Naive thymus-derived CD4-positive, alpha-beta T cell (primary cell): Measurements from ENCODE around the gene IKZF1. TPM values are rescaled to one million over a fixed set of nuclear protein-coding genes. Genes with fewer than 3 reads are reported as not detected.
"Not testable (repeated sequence)": the region's sequence is repeated elsewhere in the genome, so short reads cannot be mapped to it uniquely, and the experiment has no call there.

Experiments
- ATAC-seq: fragments of 150-1000 bp; cut with Tn5 transposase; 2 replicates; pipeline ENCODE4 v1.10.0; 2021; ENCODE audit warnings: mild to moderate bottlenecking, moderate library complexity
- CTCF ChIA-PET: fragments of 350-600 bp; sonication (Branson Sonifier 250); formaldehyde crosslinking; loops from one replicate; lab custom pipeline; 2021; ENCODE audit warnings: antibody characterized with exemption; lab: Charles Lee
- POLR2A ChIA-PET: fragments of 350-600 bp; sonication (Branson Sonifier 250); formaldehyde crosslinking; loops from one replicate; lab custom pipeline; 2021; ENCODE audit warnings: antibody characterized with exemption, inconsistent platforms; lab: Charles Lee
- DNase-seq, 9 donors: peaks; one replicate each; pipeline versions ENCODE4 v3.0.0 to v3.0.0-alpha.2; 2020 to 2022; ENCODE audit warnings: mixed read lengths in 1 of 9
- H3K27ac ChIP-seq: one replicate; pipeline ENCODE4 v1.7.0; 2013; ENCODE audit warnings: mild to moderate bottlenecking, low read depth, low read length, moderate library complexity
- H3K27me3 ChIP-seq, 2 donors: one replicate each; pipeline ENCODE4 v1.7.0; 2013; ENCODE audit warnings: low read length in 2 of 2, mild to moderate bottlenecking in 2 of 2, moderate library complexity in 2 of 2; ENCODE audit not compliant: control insufficient read depth in 2 of 2, insufficient read depth in 2 of 2
- H3K36me3 ChIP-seq, 3 experiments: 1 replicate in 2 of 3; 2 replicates in 1 of 3; pipeline ENCODE4 v1.7.0; 2013; ENCODE audit warnings: low read length in 3 of 3, mild to moderate bottlenecking in 3 of 3, moderate library complexity in 1 of 3; ENCODE audit not compliant: insufficient read depth in 3 of 3, control insufficient read depth in 2 of 3
- H3K4me1 ChIP-seq, 2 donors: one replicate each; pipeline ENCODE4 v1.7.0; 2013; ENCODE audit warnings: low read length in 2 of 2, mild to moderate bottlenecking in 2 of 2, moderate library complexity in 1 of 2; ENCODE audit not compliant: control insufficient read depth in 2 of 2, insufficient read depth in 2 of 2
- H3K4me3 ChIP-seq: 2 replicates; pipeline ENCODE4 v1.7.0; 2013; ENCODE audit warnings: mild to moderate bottlenecking, low read length
- H3K9me3 ChIP-seq, 3 experiments: 1 replicate in 2 of 3; 2 replicates in 1 of 3; pipeline ENCODE4 v1.7.0; 2013; ENCODE audit warnings: low read length in 3 of 3; ENCODE audit not compliant: control insufficient read depth in 2 of 3
- H3K27ac Mint-ChIP-seq, 9 donors: one replicate each; pipeline ENCODE4 v1.8.0; 2020 to 2022; ENCODE audit warnings: mixed read lengths in 9 of 9, mild to moderate bottlenecking in 8 of 9, moderate library complexity in 5 of 9, inconsistent platforms in 2 of 9
- H3K27me3 Mint-ChIP-seq, 5 donors: one replicate each; pipeline ENCODE4 v1.8.0; 2021 to 2022; ENCODE audit warnings: mixed read lengths in 5 of 5, mild to moderate bottlenecking in 1 of 5
- H3K36me3 Mint-ChIP-seq, 5 donors: one replicate each; pipeline ENCODE4 v1.8.0; 2020 to 2022; ENCODE audit warnings: mixed read lengths in 5 of 5, mild to moderate bottlenecking in 3 of 5, inconsistent platforms in 1 of 5
- H3K4me1 Mint-ChIP-seq, 7 donors: one replicate each; pipeline ENCODE4 v1.8.0; 2020 to 2022; ENCODE audit warnings: mixed read lengths in 7 of 7, mild to moderate bottlenecking in 3 of 7, inconsistent platforms in 1 of 7
- H3K4me3 Mint-ChIP-seq, 10 donors: one replicate each; pipeline ENCODE4 v1.8.0; 2020 to 2022; ENCODE audit warnings: mild to moderate bottlenecking in 10 of 10, mixed read lengths in 10 of 10, moderate library complexity in 6 of 10, inconsistent platforms in 2 of 10
- H3K9me3 Mint-ChIP-seq, 11 donors: one replicate each; pipeline ENCODE4 v1.8.0; 2020 to 2022; ENCODE audit warnings: mixed read lengths in 11 of 11, mild to moderate bottlenecking in 4 of 11, inconsistent platforms in 1 of 11, moderate library complexity in 1 of 11
- intact Hi-C, 2 donors: fragments of 100-400 bp; cut with micrococcal nuclease; formaldehyde crosslinking; loops; one replicate each; pipeline ENCODE4 v1.15.1; 2023
- polyA plus RNA-seq, 2 donors: library from polyadenylated mRNA; unstranded; fragments of 300-500 nt; fragmentation: Illumina TruSeq; gene quantifications; one replicate each; pipeline ENCODE4 v1.2.3, GENCODE V29; 2021
- total RNA-seq, 6 experiments: library from RNA in 5 of 6; stranded (reverse) in 5 of 6; gene quantifications; 1 replicate in 5 of 6; 2 replicates in 1 of 6; pipeline ENCODE4 v1.2.3 and lab custom pipeline; 2021 to 2026

IKZF1 gene
- total and polyA plus RNA-seq, 7 experiments from 2014 or later: 258 to 548 (median 434) TPM

DNA sequence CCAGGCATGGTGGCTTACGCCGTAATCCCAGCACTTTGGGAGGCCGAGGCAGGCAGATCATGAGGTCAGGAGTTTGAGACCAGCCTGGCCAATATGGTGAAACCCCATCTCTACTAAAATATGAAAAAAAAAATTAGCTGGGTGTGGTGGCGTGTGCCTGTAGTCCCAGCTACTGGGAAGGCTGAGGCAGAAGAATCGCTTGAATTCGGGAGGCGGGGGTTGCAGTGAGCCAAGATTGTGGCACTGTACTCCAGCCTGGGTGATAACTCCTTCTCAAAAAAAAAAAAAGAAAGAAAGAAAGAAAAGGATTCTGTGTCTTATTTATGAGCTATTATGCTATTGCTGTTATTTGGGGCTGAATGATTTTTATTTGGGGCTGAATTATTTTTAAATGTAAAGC is 35.0 kb downstream of the IKZF1 start:
- POLR2A ChIA-PET: interaction anchor here (0.6 to 43.0 kb wide), 9 partner anchors 25 to 137 kb away, joined by 3 to 2368 read pairs (median 5); partner anchors contain the start of gene IKZF1
- H3K27me3 Mint-ChIP-seq, DNase-seq, H3K9me3 Mint-ChIP-seq, H3K4me3 ChIP-seq, H3K27me3 ChIP-seq, intact Hi-C loops, H3K27ac Mint-ChIP-seq, H3K9me3 ChIP-seq, ATAC-seq: not testable (repeated sequence)
- H3K27ac ChIP-seq: peak overlapping the region; percentile 93
- peaks cover 96 to 97% of the 10 kb centered on the region in 2 donors for H3K4me1 ChIP-seq
- Mint-ChIP-seq H3K36me3 (peaks cover 9 to 47% (median 32%) of the 10 kb centered on the region in 5 donors), H3K4me3 (peak overlapping the region in 2 of 10 donors; percentile 81 to 90), H3K4me1 (peaks cover 0 to 80% (median 35%) of the 10 kb centered on the region in 7 donors)
- CTCF ChIA-PET: interaction anchor here (0.7 to 2.1 kb wide), 15 partner anchors 8 to 137 kb away, joined by 3 to 9 read pairs (median 4); no protein-coding TSS in a partner anchor
- H3K36me3 ChIP-seq: peaks cover 0 to 11% (median 0%) of the 10 kb centered on the region in 3 experiments

- Histone ChIP-seq H3K27me3 (no peaks in the 10 kb centered on the region), H3K27ac (peak overlapping the region; percentile 93), H3K9me3 (no peaks in the 10 kb centered on the region), H3K4me3 (peak overlapping the region; percentile 28), H3K4me1 (peaks cover 94 to 95% of the 10 kb centered on the region in 2 donors), H3K36me3 (peaks cover 0 to 12% (median 0%) of the 10 kb centered on the region in 3 experiments)
- Mint-ChIP-seq H3K27me3 (no peaks in the 10 kb centered on the region), H3K36me3 (peaks cover 11 to 49% (median 35%) of the 10 kb centered on the region in 5 donors), H3K9me3 (peaks cover 0 to 5% (median 0%) of the 10 kb centered on the region in 11 donors), H3K27ac (peak overlapping the region in 1 of 9 donors; percentile 91), H3K4me3 (peak overlapping the region in 3 of 10 donors; percentile 80 to 90 (median 81)), H3K4me1 (peaks cover 0 to 83% (median 39%) of the 10 kb centered on the region in 7 donors)
- POLR2A ChIA-PET: interaction anchor here (0.9 to 43.0 kb wide), 6 partner anchors 24 to 139 kb away, joined by 3 to 2368 read pairs (median 23); partner anchors contain the start of gene IKZF1
- peak in 7 of 9 donors; percentile 64 to 77 (median 68) for DNase-seq
- CTCF ChIA-PET: interaction anchor here (0.7 to 2.1 kb wide), 9 partner anchors 9 to 193 kb away, joined by 3 to 8 read pairs (median 4); no protein-coding TSS in a partner anchor
- intact Hi-C loops: loop anchor here (1.0 kb wide), 3 partner anchors 8 to 30 kb away; no protein-coding TSS in a partner anchor
- peak; percentile 66 for ATAC-seq
Measured at GRCh38 chr7:50339990-50340500, 35.5 kb downstream of the IKZF1 start.

- H3K4me3 ChIP-seq: peak overlapping the region; percentile 22
- H3K27me3 ChIP-seq: no peaks in the 10 kb centered on the region
- no peaks in the 10 kb centered on the region for H3K9me3 ChIP-seq
- H3K4me3 Mint-ChIP-seq: peak overlapping the region in 8 of 10 donors; percentile 77 to 89 (median 84)
- POLR2A ChIA-PET: interaction anchor here (0.5 to 43.0 kb wide), 6 partner anchors 22 to 136 kb away, joined by 3 to 2368 read pairs (median 5); partner anchors contain the start of gene IKZF1
- H3K27me3 Mint-ChIP-seq: no peaks in the 10 kb centered on the region
- H3K27ac Mint-ChIP-seq: peak overlapping the region in 3 of 9 donors; percentile 90 to 99 (median 97)
- peaks cover 0 to 12% (median 6%) of the 10 kb centered on the region in 3 experiments for H3K36me3 ChIP-seq
- DNase-seq (peak in 1 of 9 donors; percentile 46), ATAC-seq (no peak)
- H3K4me1 Mint-ChIP-seq: peaks cover 0 to 93% (median 56%) of the 10 kb centered on the region in 7 donors
- H3K36me3 Mint-ChIP-seq: peaks cover 14 to 58% (median 40%) of the 10 kb centered on the region in 5 donors
- CTCF ChIA-PET: interaction anchor here (0.6 to 2.0 kb wide), 15 partner anchors 8 to 136 kb away, joined by 3 to 13 read pairs (median 4); no protein-coding TSS in a partner anchor
- H3K4me1 ChIP-seq: peaks cover 94 to 95% of the 10 kb centered on the region in 2 donors
- H3K9me3 Mint-ChIP-seq: peaks cover 0 to 4% (median 0%) of the 10 kb centered on the region in 11 donors
- intact Hi-C loops: loop anchor here (1.0 to 2.0 kb wide), 4 partner anchors 8 to 75 kb away; no protein-coding TSS in a partner anchor
- peak overlapping the region; percentile 93 for H3K27ac ChIP-seq
Measured at GRCh38 chr7:50341724-50342123, 37.2 kb downstream of the IKZF1 start.

DNA sequence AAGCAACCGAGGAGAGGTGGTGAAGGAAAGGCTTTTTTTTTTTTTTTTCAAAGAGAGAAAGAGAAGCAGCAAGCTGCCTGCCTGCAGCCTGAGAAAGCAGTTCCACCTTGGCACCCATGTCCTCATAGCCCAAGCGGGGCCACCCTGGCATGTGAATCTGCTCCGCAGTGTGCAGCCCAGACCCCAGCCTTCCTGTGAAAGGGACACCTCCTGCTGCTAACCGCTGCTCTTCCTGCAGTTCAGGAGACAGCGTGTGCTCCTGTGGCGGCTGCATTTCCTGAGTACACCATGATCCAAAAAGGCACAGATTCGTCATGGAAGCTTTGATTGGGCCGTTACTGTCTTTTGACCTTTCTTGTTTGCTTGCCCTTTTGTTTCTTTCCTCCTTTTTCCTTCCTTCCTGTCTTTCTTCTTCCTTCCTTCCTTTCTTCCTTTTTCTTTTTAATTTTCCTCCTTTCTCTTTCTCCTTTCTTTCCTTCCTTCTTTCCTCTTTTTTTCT is 38.1 kb downstream of the IKZF1 start:
- H3K27ac ChIP-seq: peak overlapping the region; percentile 93
- Mint-ChIP-seq H3K4me3 (peak overlapping the region in 8 of 10 donors; percentile 77 to 89 (median 84)), H3K27ac (peak overlapping the region in 3 of 9 donors; percentile 90 to 99 (median 97)), H3K9me3 (peaks cover 0 to 3% (median 0%) of the 10 kb centered on the region in 11 donors), H3K36me3 (peaks cover 12 to 55% (median 39%) of the 10 kb centered on the region in 5 donors), H3K4me1 (peaks cover 0 to 93% (median 65%) of the 10 kb centered on the region in 7 donors), H3K27me3 (no peaks in the 10 kb centered on the region)
- peak; percentile 46 for ATAC-seq
- intact Hi-C loops: loop anchor here (1.0 to 2.0 kb wide), 4 partner anchors 8 to 76 kb away; no protein-coding TSS in a partner anchor
- H3K9me3 ChIP-seq: no peaks in the 10 kb centered on the region
- ChIA-PET POLR2A (interaction anchor here (0.6 to 43.0 kb wide), 4 partner anchors 21 to 134 kb away, joined by 3 to 2368 read pairs (median 648); partner anchors contain the start of gene IKZF1), CTCF (interaction anchor here (0.7 to 1.8 kb wide), 11 partner anchors 9 to 137 kb away, joined by 3 to 13 read pairs (median 4); no protein-coding TSS in a partner anchor)
- peak overlapping the region; percentile 22 for H3K4me3 ChIP-seq
- peak in 6 of 9 donors; percentile 46 to 67 (median 54) for DNase-seq
- no peaks in the 10 kb centered on the region for H3K27me3 ChIP-seq
- peaks cover 94% of the 10 kb centered on the region in 2 donors for H3K4me1 ChIP-seq
- peaks cover 0 to 12% (median 6%) of the 10 kb centered on the region in 3 experiments for H3K36me3 ChIP-seq

DNA sequence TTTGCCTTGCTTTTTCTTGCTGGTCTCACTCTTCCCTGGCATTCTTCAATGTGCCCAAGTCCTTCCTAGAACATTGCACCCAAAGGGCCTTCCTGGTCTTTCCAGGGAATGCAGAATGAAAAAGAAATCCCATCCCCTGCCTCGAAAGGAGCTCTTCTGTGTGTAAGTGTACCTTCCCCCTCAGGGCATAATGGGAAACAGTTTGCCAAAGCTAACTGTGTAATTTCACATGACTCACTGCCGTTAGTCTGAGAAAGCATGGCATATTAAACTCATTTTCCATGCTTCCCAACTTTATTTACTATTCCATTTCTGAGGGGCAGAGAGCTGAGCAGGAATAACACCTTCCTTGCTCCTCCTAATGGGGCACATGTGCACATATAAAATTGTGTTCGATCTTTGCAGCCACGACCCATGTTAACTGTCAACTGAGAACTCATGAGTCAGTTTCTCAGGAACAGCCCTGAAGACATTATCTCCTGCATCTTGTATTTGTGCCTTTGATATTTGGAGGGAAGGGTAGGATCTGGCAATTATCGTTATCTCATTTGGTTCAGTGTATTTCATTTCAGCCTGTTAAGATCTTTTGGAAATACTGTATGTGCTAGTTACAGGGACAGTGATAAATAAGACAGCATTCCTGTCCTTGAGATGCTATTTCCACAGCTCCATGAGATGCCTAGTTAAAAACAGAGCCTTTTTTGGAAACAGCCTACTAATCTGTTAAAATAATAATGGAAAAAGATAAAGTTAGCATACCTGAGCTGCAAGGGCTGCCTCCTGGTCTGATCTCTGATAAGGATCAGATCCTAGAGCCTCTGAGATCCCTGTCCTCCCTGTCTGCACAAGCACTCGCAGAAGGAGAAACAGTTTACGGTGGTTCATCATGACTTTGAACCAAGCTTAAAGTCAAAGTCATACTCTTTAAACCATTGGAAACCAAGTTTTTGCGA is 42.3 kb downstream of the IKZF1 start:
- H3K27ac Mint-ChIP-seq: peak overlapping the region in 6 of 9 donors; percentile 91 to 100 (median 100)
- Histone ChIP-seq H3K27ac (peak overlapping the region; percentile 93), H3K36me3 (peaks cover 0 to 20% (median 9%) of the 10 kb centered on the region in 3 experiments), H3K27me3 (no peaks in the 10 kb centered on the region), H3K4me3 (peak overlapping the region; percentile 37), H3K4me1 (peaks cover 95% of the 10 kb centered on the region in 2 donors), H3K9me3 (no peaks in the 10 kb centered on the region)
- peak overlapping the region; percentile 72 to 95 (median 82) for H3K4me3 Mint-ChIP-seq
- peaks cover 22 to 68% (median 61%) of the 10 kb centered on the region in 5 donors for H3K36me3 Mint-ChIP-seq
- intact Hi-C loops: loop anchor here (1.0 to 2.0 kb wide), 5 partner anchors 9 to 50 kb away; no protein-coding TSS in a partner anchor
- ChIA-PET POLR2A (interaction anchor here (0.6 to 43.0 kb wide), 9 partner anchors 5 to 281 kb away, joined by 3 to 2368 read pairs (median 5); partner anchors contain the start of gene IKZF1), CTCF (interaction anchor here (0.7 to 4.9 kb wide), 17 partner anchors 8 to 180 kb away, joined by 3 to 22 read pairs (median 3); partner anchors contain the start of gene IKZF1)
- ATAC-seq (no peak), DNase-seq (no peak)
- H3K9me3 Mint-ChIP-seq: peaks cover 0 to 4% (median 0%) of the 10 kb centered on the region in 11 donors
- no peaks in the 10 kb centered on the region for H3K27me3 Mint-ChIP-seq
- peaks cover 0 to 100% (median 97%) of the 10 kb centered on the region in 7 donors for H3K4me1 Mint-ChIP-seq
